Mesenchymal stem cell (in vitro differentiated cells and primary cell): ENCODE data around the gene ABCC6.

Source experiments
- DNase-seq: peaks from one replicate; pipeline ENCODE4 v3.0.0-alpha.2; 2013
- H2AFZ ChIP-seq: one replicate; pipeline ENCODE4 v1.6.1; 2013; ENCODE audit warnings: low read depth, mild to moderate bottlenecking, control low read depth, inconsistent platforms, low read length, moderate library complexity
- H2AK5ac ChIP-seq: 2 replicates; pipeline ENCODE4 v1.6.1; 2013; ENCODE audit warnings: low read length, moderate library complexity, mild to moderate bottlenecking, inconsistent platforms; ENCODE audit not compliant: severe bottlenecking
- H2BK120ac ChIP-seq: one replicate; pipeline ENCODE4 v1.6.1; 2013; ENCODE audit warnings: low read depth, mild to moderate bottlenecking, inconsistent platforms, low read length, moderate library complexity
- H2BK12ac ChIP-seq, 2 experiments: one replicate each; pipeline ENCODE4 v1.6.1; 2013; ENCODE audit warnings: inconsistent platforms in 2 of 2, low read length in 2 of 2, mild to moderate bottlenecking in 2 of 2, moderate library complexity in 2 of 2, control low read depth in 1 of 2
- H2BK15ac ChIP-seq: one replicate; pipeline ENCODE4 v1.6.1; 2013; ENCODE audit warnings: mild to moderate bottlenecking, low read depth, inconsistent platforms; ENCODE audit not compliant: poor library complexity, severe bottlenecking
- H2BK5ac ChIP-seq: 2 replicates; pipeline ENCODE4 v1.6.1; 2013; ENCODE audit warnings: low read depth, mild to moderate bottlenecking, low read length, control low read depth, inconsistent platforms; ENCODE audit not compliant: poor library complexity, severe bottlenecking
- H3K14ac ChIP-seq, 2 experiments: one replicate each; pipeline ENCODE4 v1.6.1; 2013; ENCODE audit warnings: inconsistent platforms in 2 of 2, low read length in 2 of 2, control low read depth in 1 of 2, mild to moderate bottlenecking in 1 of 2, moderate library complexity in 1 of 2
- H3K18ac ChIP-seq, 2 experiments: one replicate each; pipeline ENCODE4 v1.6.1; 2013; ENCODE audit warnings: inconsistent platforms in 2 of 2, low read length in 2 of 2, control low read depth in 1 of 2, low read depth in 1 of 2, mild to moderate bottlenecking in 1 of 2
- H3K23ac ChIP-seq, 2 experiments: one replicate each; pipeline ENCODE4 v1.6.1; 2013; ENCODE audit warnings: inconsistent platforms in 2 of 2, low read length in 2 of 2, mild to moderate bottlenecking in 2 of 2, moderate library complexity in 2 of 2, control low read depth in 1 of 2
- H3K27ac ChIP-seq: 2 replicates; pipeline ENCODE4 v1.5.1; 2013; ENCODE audit warnings: mild to moderate bottlenecking, moderate library complexity, low read length, control low read depth, inconsistent platforms; ENCODE audit not compliant: poor library complexity, severe bottlenecking
- H3K27me3 ChIP-seq, 2 experiments: 2 replicates each; pipeline versions ENCODE4 v1.6.1 to v1.7.0; 2013; ENCODE audit warnings: low read length in 2 of 2, mild to moderate bottlenecking in 2 of 2, moderate library complexity in 2 of 2, control low read depth in 1 of 2, inconsistent platforms in 1 of 2; ENCODE audit not compliant: control insufficient read depth in 1 of 2, insufficient read depth in 1 of 2
- H3K36me3 ChIP-seq, 2 experiments: 2 replicates each; pipeline versions ENCODE4 v1.6.1 to v1.7.0; 2013; ENCODE audit warnings: low read length in 2 of 2, control low read depth in 1 of 2, inconsistent platforms in 1 of 2, low read depth in 1 of 2, mild to moderate bottlenecking in 1 of 2; ENCODE audit not compliant: insufficient read depth in 2 of 2, control insufficient read depth in 1 of 2
- H3K4ac ChIP-seq, 2 experiments: one replicate each; pipeline ENCODE4 v1.6.1; 2013; ENCODE audit warnings: inconsistent platforms in 2 of 2, low read length in 2 of 2, mild to moderate bottlenecking in 2 of 2, moderate library complexity in 2 of 2, control low read depth in 1 of 2, low read depth in 1 of 2
- H3K4me1 ChIP-seq: 2 replicates; pipeline ENCODE4 v1.6.1; 2013; ENCODE audit warnings: low read depth, low read length, control low read depth; ENCODE audit not compliant: control insufficient read depth, insufficient read depth
- H3K4me2 ChIP-seq: 2 replicates; pipeline ENCODE4 v1.6.1; 2013; ENCODE audit warnings: low read length, mild to moderate bottlenecking, inconsistent platforms; ENCODE audit not compliant: poor library complexity, severe bottlenecking
- H3K4me3 ChIP-seq, 2 experiments: 2 replicates each; pipeline versions ENCODE4 v1.5.1 to v1.7.0; 2013; ENCODE audit warnings: low read length in 2 of 2, mild to moderate bottlenecking in 2 of 2, control low read depth in 1 of 2, low read depth in 1 of 2; ENCODE audit not compliant: insufficient read depth in 1 of 2
- H3K79me1 ChIP-seq: replicated peaks from 2 replicates; pipeline ENCODE4 v1.6.1; 2013; ENCODE audit warnings: mild to moderate bottlenecking, control low read depth, low read length, inconsistent platforms; ENCODE audit not compliant: poor library complexity, severe bottlenecking
- H3K9ac ChIP-seq: 2 replicates; pipeline ENCODE4 v1.7.0; 2013; ENCODE audit warnings: mild to moderate bottlenecking, low read length, moderate library complexity
- H3K9me3 ChIP-seq: 2 replicates; pipeline ENCODE4 v1.7.0; 2013; ENCODE audit warnings: mild to moderate bottlenecking, low read length; ENCODE audit not compliant: control insufficient read depth
- H4K8ac ChIP-seq: one replicate; pipeline ENCODE4 v1.6.1; 2013; ENCODE audit warnings: inconsistent platforms, mild to moderate bottlenecking, low read length, moderate library complexity
- H4K91ac ChIP-seq: one replicate; pipeline ENCODE4 v1.6.1; 2013; ENCODE audit warnings: mild to moderate bottlenecking, low read length, inconsistent platforms
- WGBS: methylation state at CpG from one replicate; pipeline ENCODE4 v1.1.7; 2013; ENCODE audit warnings: mixed read lengths; 5-methylcytosine and 5-hydroxymethylcytosine counted together

Gene ABCC6

DNA sequence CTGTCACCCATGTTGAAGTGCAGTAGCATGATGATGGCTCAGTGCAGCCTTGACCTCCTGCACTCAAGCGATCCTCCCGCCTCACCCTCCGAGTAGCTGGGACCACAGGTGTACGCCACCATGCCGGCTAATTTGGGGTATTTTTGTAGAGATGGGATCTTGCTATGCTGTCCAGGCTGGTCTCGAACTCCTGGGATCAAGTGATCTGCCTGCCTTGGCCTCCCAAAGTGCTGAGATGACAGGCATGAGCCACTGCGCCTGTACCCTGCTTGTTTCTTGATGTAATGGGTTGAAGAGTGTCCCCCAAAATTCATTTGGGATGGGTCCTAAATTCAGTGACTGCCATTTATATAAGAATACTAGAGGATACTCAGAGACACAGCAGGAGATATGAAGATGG, 57.2 kb downstream of the ABCC6 start:
- Histone ChIP-seq H3K23ac (no peak overlapping the region), H4K91ac (no peak overlapping the region), H2AK5ac (no peak overlapping the region), H4K8ac (no peak overlapping the region), H3K36me3 (peaks cover 0 to 39% of the 10 kb centered on the region in 2 experiments), H3K18ac (no peak overlapping the region), H2BK120ac (no peak overlapping the region), H3K27ac (no peak overlapping the region), H3K9me3 (no peaks in the 10 kb centered on the region), H2AFZ (no peak overlapping the region), H3K4me3 (no peak overlapping the region), H2BK12ac (no peak overlapping the region), H3K9ac (no peak overlapping the region), H3K79me1 (no peaks in the 10 kb centered on the region), H3K14ac (no peak overlapping the region), H2BK5ac (no peak overlapping the region), H2BK15ac (no peak overlapping the region), H3K27me3 (peaks cover 14 to 29% of the 10 kb centered on the region in 2 experiments), H3K4me2 (no peak overlapping the region), H3K4ac (no peak overlapping the region), H3K4me1 (peaks cover 3% of the 10 kb centered on the region)
- WGBS: 79% methylated on average over 7 of the region's 7 CpGs
- DNase-seq: no peak

DNA sequence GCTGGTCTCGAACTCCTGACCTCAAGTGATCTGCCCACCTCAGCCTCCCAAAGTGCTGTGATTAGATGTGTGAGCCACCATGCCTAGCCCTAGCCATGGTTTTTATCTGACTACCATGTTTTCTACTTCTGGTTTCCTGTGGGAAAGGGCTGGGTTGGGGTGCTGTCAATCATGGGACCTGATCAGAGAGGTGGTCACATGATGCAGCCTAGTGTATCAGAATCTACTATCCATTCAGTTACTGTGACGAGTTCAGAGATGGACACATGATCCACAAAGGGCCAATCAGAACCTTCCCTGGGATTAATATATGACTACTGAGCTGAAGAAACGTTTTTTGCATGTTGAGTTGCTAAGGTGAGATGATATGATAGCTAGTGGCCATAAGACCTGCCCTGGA, 59.1 kb downstream of the ABCC6 start:
- H3K36me3 ChIP-seq: peaks cover 0 to 36% of the 10 kb centered on the region in 2 experiments
- no peak overlapping the region for H2AFZ ChIP-seq
- 72% methylated on average over 2 of the region's 3 CpGs for WGBS
- H3K4me2 ChIP-seq: no peak overlapping the region
- H3K27ac ChIP-seq: no peak overlapping the region
- no peak for DNase-seq
- peaks cover 14 to 33% of the 10 kb centered on the region in 2 experiments for H3K27me3 ChIP-seq
- H3K18ac ChIP-seq: no peak overlapping the region
- no peak overlapping the region for H3K14ac ChIP-seq
- H2AK5ac ChIP-seq: no peak overlapping the region
- H3K79me1 ChIP-seq: no peaks in the 10 kb centered on the region
- no peak overlapping the region for H3K23ac ChIP-seq
- H3K4ac ChIP-seq: no peak overlapping the region
- H4K91ac ChIP-seq: no peak overlapping the region
- H2BK120ac ChIP-seq: no peak overlapping the region
- no peak overlapping the region for H2BK15ac ChIP-seq
- H2BK12ac ChIP-seq: no peak overlapping the region
- no peak overlapping the region for H2BK5ac ChIP-seq
- no peak overlapping the region for H4K8ac ChIP-seq
- H3K4me3 ChIP-seq: no peak overlapping the region
- peaks cover 3% of the 10 kb centered on the region for H3K4me1 ChIP-seq
- no peak overlapping the region for H3K9ac ChIP-seq
- H3K9me3 ChIP-seq: peaks cover 7% of the 10 kb centered on the region

DNA sequence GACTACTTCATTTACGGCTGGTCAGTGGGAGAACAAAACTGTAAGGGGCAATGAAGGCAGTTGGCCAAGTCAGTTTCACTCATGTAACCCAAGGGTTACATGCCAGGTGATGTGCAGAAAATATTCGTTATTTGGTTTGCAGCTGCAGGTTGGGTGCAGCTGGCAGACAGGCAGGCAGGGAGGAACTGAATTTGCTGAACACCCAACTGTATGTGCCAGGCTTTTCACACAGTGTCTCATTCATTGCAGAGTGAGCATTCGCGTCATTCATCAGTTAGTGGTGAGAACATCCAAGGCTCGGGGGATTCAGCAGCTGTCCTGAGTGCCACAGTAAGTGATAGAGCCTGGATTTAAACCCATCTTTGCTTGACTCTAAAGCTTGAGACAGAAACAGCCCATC, 59.7 kb downstream of the ABCC6 start:
- no peak overlapping the region for H3K4ac ChIP-seq
- no peak overlapping the region for H2BK15ac ChIP-seq
- H2BK120ac ChIP-seq: no peak overlapping the region
- H3K18ac ChIP-seq: no peak overlapping the region
- peaks cover 14 to 33% of the 10 kb centered on the region in 2 experiments for H3K27me3 ChIP-seq
- no peak overlapping the region for H2AK5ac ChIP-seq
- no peak overlapping the region for H3K4me2 ChIP-seq
- no peaks in the 10 kb centered on the region for H3K79me1 ChIP-seq
- H3K9ac ChIP-seq: no peak overlapping the region
- H3K4me3 ChIP-seq: no peak overlapping the region
- H4K8ac ChIP-seq: no peak overlapping the region
- H2BK12ac ChIP-seq: no peak overlapping the region
- H2AFZ ChIP-seq: no peak overlapping the region
- H3K9me3 ChIP-seq: peaks cover 14% of the 10 kb centered on the region
- peaks cover 0 to 33% of the 10 kb centered on the region in 2 experiments for H3K36me3 ChIP-seq
- H3K23ac ChIP-seq: no peak overlapping the region
- no peak overlapping the region for H4K91ac ChIP-seq
- 95% methylated on average over 5 of the region's 5 CpGs for WGBS
- no peak overlapping the region for H3K14ac ChIP-seq
- no peak for DNase-seq
- peaks cover 3% of the 10 kb centered on the region for H3K4me1 ChIP-seq
- no peak overlapping the region for H2BK5ac ChIP-seq
- H3K27ac ChIP-seq: no peak overlapping the region

DNA sequence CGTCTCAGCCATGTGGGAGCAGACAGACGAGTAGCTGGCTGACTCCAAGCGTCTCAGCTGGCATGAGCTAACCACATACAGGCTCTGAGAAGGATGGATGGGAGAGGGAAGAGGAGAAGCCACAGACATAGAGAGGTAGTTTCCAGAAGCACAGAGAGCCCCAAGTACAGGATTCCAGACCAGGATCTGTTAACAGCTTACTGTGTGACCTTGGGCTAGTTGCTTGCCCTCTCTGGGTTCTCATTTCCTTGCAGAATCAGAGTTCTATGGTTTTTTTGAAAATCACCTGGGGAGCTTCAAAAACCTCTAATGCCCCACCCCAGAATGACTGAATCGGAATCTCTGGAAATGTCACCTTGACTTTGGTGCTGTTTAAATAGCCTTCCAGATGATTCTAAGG, 60.2 kb downstream of the ABCC6 start:
- H3K23ac ChIP-seq: no peak overlapping the region
- no peak overlapping the region for H3K18ac ChIP-seq
- peaks cover 18% of the 10 kb centered on the region for H3K9me3 ChIP-seq
- H3K36me3 ChIP-seq: peaks cover 0 to 28% of the 10 kb centered on the region in 2 experiments
- H3K79me1 ChIP-seq: no peaks in the 10 kb centered on the region
- peaks cover 14 to 33% of the 10 kb centered on the region in 2 experiments for H3K27me3 ChIP-seq
- H2BK120ac ChIP-seq: no peak overlapping the region
- no peak overlapping the region for H4K8ac ChIP-seq
- H2BK15ac ChIP-seq: no peak overlapping the region
- H3K9ac ChIP-seq: no peak overlapping the region
- no peak overlapping the region for H2AK5ac ChIP-seq
- H3K4me2 ChIP-seq: no peak overlapping the region
- no peak overlapping the region for H3K4me3 ChIP-seq
- no peak overlapping the region for H3K27ac ChIP-seq
- no peak overlapping the region for H4K91ac ChIP-seq
- peaks cover 3% of the 10 kb centered on the region for H3K4me1 ChIP-seq
- H2AFZ ChIP-seq: no peak overlapping the region
- H3K14ac ChIP-seq: no peak overlapping the region
- H2BK5ac ChIP-seq: no peak overlapping the region
- WGBS: 90% methylated on average over 4 of the region's 4 CpGs
- no peak for DNase-seq
- H2BK12ac ChIP-seq: no peak overlapping the region
- no peak overlapping the region for H3K4ac ChIP-seq
